Stimulated activated CD4-positive, alpha-beta T cell treated with anti-CD3 and anti-CD28 coated beads, Interleukin-4, amount 100 ng/mL, for 4 hours (primary cell): ENCODE data around the gene FARS2.

ENCODE experiments used
- DNase-seq, 2 experiments: peaks; one replicate each; pipeline ENCODE4 v3.0.0-alpha.2; 2020

Gene FARS2

GRCh38 chr6:5512422-5512821, 251.1 kb downstream of the FARS2 start:
- DNase-seq, result no peak

- DNase-seq, result no peak
Observed at GRCh38 chr6:5513408-5513807, 252.1 kb downstream of the FARS2 start.

GRCh38 chr6:5514353-5514752, 253.0 kb downstream of the FARS2 start:
- no peak for DNase-seq

- DNase-seq, result no peak
Observed at GRCh38 chr6:5515200-5515599, 253.9 kb downstream of the FARS2 start.

- no peak for DNase-seq
Observed at GRCh38 chr6:5516036-5516435, 254.7 kb downstream of the FARS2 start.

- peak in 1 of 2 experiments; percentile 34 for DNase-seq
Observed at GRCh38 chr6:5517796-5518195, 256.5 kb downstream of the FARS2 start.

- no peak for DNase-seq
Observed at GRCh38 chr6:5518936-5519491, 257.7 kb downstream of the FARS2 start.

GRCh38 chr6:5520796-5521195, 259.5 kb downstream of the FARS2 start:
- DNase-seq, result no peak

GRCh38 chr6:5521322-5521721, 260.0 kb downstream of the FARS2 start:
- DNase-seq, result no peak

- DNase-seq, result no peak
Observed at GRCh38 chr6:5522147-5522546, 260.8 kb downstream of the FARS2 start.

GRCh38 chr6:5524110-5524509, 262.8 kb downstream of the FARS2 start:
- DNase-seq, result no peak

- DNase-seq, result no peak
Observed at GRCh38 chr6:5525209-5525608, 263.9 kb downstream of the FARS2 start.

GRCh38 chr6:5529015-5529414, 267.7 kb downstream of the FARS2 start:
- no peak for DNase-seq

- DNase-seq, result no peak
Observed at GRCh38 chr6:5529733-5530132, 268.4 kb downstream of the FARS2 start.

GRCh38 chr6:5531161-5531560, 269.8 kb downstream of the FARS2 start:
- DNase-seq, result no peak

GRCh38 chr6:5531853-5532375, 270.6 kb downstream of the FARS2 start:
- no peak for DNase-seq

GRCh38 chr6:5532941-5533340, 271.6 kb downstream of the FARS2 start:
- no peak for DNase-seq

GRCh38 chr6:5534643-5535042, 273.3 kb downstream of the FARS2 start:
- DNase-seq, result no peak

- DNase-seq, result no peak
Observed at GRCh38 chr6:5536644-5537043, 275.3 kb downstream of the FARS2 start.

- DNase-seq, result no peak
Observed at GRCh38 chr6:5537132-5537531, 275.8 kb downstream of the FARS2 start.

GRCh38 chr6:5537967-5538366, 276.7 kb downstream of the FARS2 start:
- no peak for DNase-seq

- DNase-seq, result no peak
Observed at GRCh38 chr6:5540370-5540769, 279.1 kb downstream of the FARS2 start.

GRCh38 chr6:5541025-5541424, 279.7 kb downstream of the FARS2 start:
- no peak for DNase-seq

- DNase-seq, result no peak
Observed at GRCh38 chr6:5541751-5542432, 280.6 kb downstream of the FARS2 start.

- no peak for DNase-seq
Observed at GRCh38 chr6:5547556-5547955, 286.2 kb downstream of the FARS2 start.
